OCI-LY7 (cell line): ENCODE results near the gene DGAT2. TPM values are rescaled to one million over a fixed set of nuclear protein-coding genes. Genes with fewer than 3 reads are reported as not detected.

ENCODE experiments used
- BruUV-seq: library from RNA; stranded (reverse); fragments of 400-500 nt; replicated peaks from 2 replicates; lab custom pipeline; 2021; lab: Mats Ljungman, UMichigan
- CTCF ChIA-PET: fragments of 300-600 bp; sonication (Branson Sonifier 250); formaldehyde crosslinking; loops from one replicate; lab custom pipeline; 2022; ENCODE audit warnings: antibody characterized with exemption; ENCODE audit not compliant: unreplicated experiment; lab: Charles Lee
- POLR2A ChIA-PET: fragments of 300-600 bp; sonication (Branson Sonifier 250); formaldehyde crosslinking; loops from one replicate; lab custom pipeline; 2022; ENCODE audit warnings: antibody characterized with exemption; lab: Charles Lee
- DNase-seq: peaks from one replicate; pipeline ENCODE4 v3.0.0-alpha.2; 2015; ENCODE audit warnings: low spot score
- H2AFZ ChIP-seq: fragments of 200-600 bp; sonication (generic), shearing (Covaris generic); 2 replicates; pipeline ENCODE4 v1.6.1; 2014; ENCODE audit warnings: mild to moderate bottlenecking, antibody characterized with exemption, low read length, moderate library complexity
- H3K27ac ChIP-seq: fragments of 200-600 bp; sonication (generic); 2 replicates; pipeline ENCODE4 v1.5.1; 2014; ENCODE audit warnings: mixed run types, low read depth, mild to moderate bottlenecking, moderate library complexity, low read length, inconsistent platforms; ENCODE audit not compliant: poor library complexity, severe bottlenecking
- H3K36me3 ChIP-seq: fragments of 200-600 bp; sonication (generic); 2 replicates; pipeline ENCODE4 v1.6.1; 2014; ENCODE audit warnings: mild to moderate bottlenecking, antibody characterized with exemption, low read length, moderate library complexity, mixed read lengths; ENCODE audit not compliant: insufficient read depth
- H3K4me1 ChIP-seq: fragments of 200-600 bp; sonication (generic); 2 replicates; pipeline ENCODE4 v1.5.1; 2014; ENCODE audit warnings: mild to moderate bottlenecking, low read length; ENCODE audit not compliant: insufficient read depth, poor library complexity, severe bottlenecking
- H3K4me2 ChIP-seq: fragments of 200-600 bp; sonication (generic); 2 replicates; pipeline ENCODE4 v1.6.1; 2014; ENCODE audit warnings: mild to moderate bottlenecking, low read length
- H3K4me3 ChIP-seq: fragments of 200-600 bp; sonication (generic); 2 replicates; pipeline ENCODE4 v1.5.1; 2014; ENCODE audit warnings: mild to moderate bottlenecking, low read depth, low read length; ENCODE audit not compliant: poor library complexity, severe bottlenecking
- H3K79me2 ChIP-seq: fragments of 200-600 bp; sonication (generic); 2 replicates; pipeline ENCODE4 v1.6.1; 2016; ENCODE audit warnings: low read depth, mild to moderate bottlenecking, low read length, moderate library complexity, mixed read lengths; ENCODE audit not compliant: insufficient read depth
- H3K9me2 ChIP-seq: fragments of 200-600 bp; sonication (generic); 2 replicates; pipeline ENCODE4 v1.6.1; 2016; ENCODE audit warnings: mild to moderate bottlenecking, low read length, mixed read lengths; ENCODE audit not compliant: insufficient read depth
- H3K9me3 ChIP-seq: fragments of 200-600 bp; sonication (generic); 2 replicates; pipeline ENCODE4 v1.6.1; 2014; ENCODE audit warnings: mild to moderate bottlenecking, mixed run types, low read length, mixed read lengths
- H4K20me1 ChIP-seq: fragments of 200-600 bp; sonication (generic); 2 replicates; pipeline ENCODE4 v1.6.1; 2014; ENCODE audit warnings: mild to moderate bottlenecking, antibody characterized with exemption, low read length, moderate library complexity, mixed read lengths; ENCODE audit not compliant: insufficient read depth
- CTCF ChIP-seq: fragments of 200-600 bp; sonication (generic); conservative IDR thresholded peaks from 2 replicates; pipeline ENCODE4 v1.5.1; 2014; ENCODE audit warnings: mild to moderate bottlenecking, antibody characterized with exemption, low read length, moderate library complexity, mixed read lengths
- EZH2phosphoT487 ChIP-seq: fragments of 200-600 bp; sonication (generic); IDR thresholded peaks from 2 replicates; pipeline ENCODE4 v1.6.1; 2018; ENCODE audit warnings: low read depth, borderline replicate concordance, mild to moderate bottlenecking, mixed run types, antibody characterized with exemption, low read length, moderate library complexity, mixed read lengths
- intact Hi-C: fragments of 100-400 bp; cut with micrococcal nuclease; formaldehyde crosslinking; loops from one replicate; pipeline ENCODE4 v1.10.0; 2022; ENCODE audit not compliant: unreplicated experiment
- total RNA-seq, 2 experiments: library from RNA; depleted of rRNA in 1 of 2; stranded (reverse); fragments of >200 nt in 1 of 2; shearing (Covaris generic) in 1 of 2; gene quantifications; 2 replicates each; pipeline ENCODE4 v1.2.3, GENCODE V29; 2014 to 2022

The DGAT2 gene
- total RNA-seq, 2 experiments from 2014 or later: 5.6 to 6.5 TPM

- H3K9me3 ChIP-seq: no peaks in the 10 kb centered on the region
- no peaks in the 10 kb centered on the region for H3K36me3 ChIP-seq
- no peaks in the 10 kb centered on the region for H3K79me2 ChIP-seq
- CTCF ChIA-PET: no interaction called here
- no peak overlapping the region for H3K4me3 ChIP-seq
- H3K9me2 ChIP-seq: no peaks in the 10 kb centered on the region
- intact Hi-C loops: no loop called here
- TF ChIP-seq CTCF (no peak), EZH2phosphoT487 (no peak)
- no TSS peak for BruUV-seq
- H3K4me1 ChIP-seq: peaks cover 19% of the 10 kb centered on the region
- no peak for DNase-seq
- H3K27ac ChIP-seq: no peak overlapping the region
- no peak overlapping the region for H2AFZ ChIP-seq
- no peaks in the 10 kb centered on the region for H4K20me1 ChIP-seq
- no peak overlapping the region for H3K4me2 ChIP-seq
- POLR2A ChIA-PET: interaction anchor here (0.7 kb wide), 1 partner anchor 39 kb away, joined by 4 read pairs; no protein-coding TSS in a partner anchor
Observed at GRCh38 chr11:75778962-75779361, 10.4 kb downstream of the DGAT2 start.

GRCh38 chr11:75779960-75780359, 11.4 kb downstream of the DGAT2 start:
- no peaks in the 10 kb centered on the region for H3K9me2 ChIP-seq
- H3K36me3 ChIP-seq: no peaks in the 10 kb centered on the region
- DNase-seq: no peak
- no peak overlapping the region for H2AFZ ChIP-seq
- BruUV-seq: no TSS peak
- no peaks in the 10 kb centered on the region for H3K9me3 ChIP-seq
- no peaks in the 10 kb centered on the region for H3K79me2 ChIP-seq
- TF ChIP-seq CTCF (no peak), EZH2phosphoT487 (no peak)
- H4K20me1 ChIP-seq: no peaks in the 10 kb centered on the region
- ChIA-PET POLR2A (no interaction called here), CTCF (interaction anchor here (0.5 kb wide), 1 partner anchor 17 kb away, joined by 4 read pairs; no protein-coding TSS in a partner anchor)
- no peak overlapping the region for H3K4me2 ChIP-seq
- intact Hi-C loops: no loop called here
- no peak overlapping the region for H3K4me3 ChIP-seq
- H3K4me1 ChIP-seq: peaks cover 9% of the 10 kb centered on the region
- H3K27ac ChIP-seq: no peak overlapping the region

DNA sequence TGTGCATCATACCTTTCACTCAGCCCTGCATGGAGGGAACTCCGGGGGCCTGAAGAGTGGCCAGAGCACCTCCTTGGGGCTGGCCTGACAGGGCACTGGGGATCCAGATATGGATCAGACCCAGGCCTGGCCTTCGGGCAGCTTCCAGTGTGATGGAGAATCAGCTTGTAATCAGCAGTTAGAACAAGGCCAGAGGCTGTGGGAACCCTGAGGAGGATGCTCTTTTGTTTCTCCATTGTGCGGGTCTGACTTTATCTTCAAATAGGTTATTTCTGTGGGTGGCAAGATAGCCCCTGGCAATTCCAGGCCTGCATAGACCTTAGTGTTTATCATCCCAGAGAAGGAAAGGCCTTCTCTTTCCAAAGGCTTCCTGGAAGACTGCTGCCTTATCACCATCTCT, 12.3 kb downstream of the DGAT2 start:
- no peak for TF ChIP-seq EZH2phosphoT487
- TF ChIP-seq CTCF: no peak
- no TSS peak for BruUV-seq
- ChIA-PET CTCF (no interaction called here), POLR2A (interaction anchor here (1.4 kb wide), 1 partner anchor 33 kb away, joined by 3 read pairs; no protein-coding TSS in a partner anchor)
- Histone ChIP-seq H3K36me3 (no peaks in the 10 kb centered on the region), H4K20me1 (no peaks in the 10 kb centered on the region), H3K4me1 (peaks cover 5% of the 10 kb centered on the region), H3K9me2 (no peaks in the 10 kb centered on the region), H2AFZ (no peak overlapping the region), H3K9me3 (no peaks in the 10 kb centered on the region), H3K79me2 (no peaks in the 10 kb centered on the region), H3K4me3 (no peak overlapping the region), H3K27ac (no peak overlapping the region), H3K4me2 (no peak overlapping the region)
- intact Hi-C loops: no loop called here
- no peak for DNase-seq
